GM21381 (cell line): ENCODE results near the gene FHOD3.
A peak's percentile ranks its signal among the peaks of the same experiment; 100 is the strongest.

ENCODE experiments used
- ATAC-seq: cut with Tn5 transposase; IDR thresholded peaks from one replicate; pipeline ENCODE4 v1.9.1; 2021; ENCODE audit warnings: mild to moderate bottlenecking, moderate library complexity; ENCODE audit not compliant: unreplicated experiment

The FHOD3 gene

DNA sequence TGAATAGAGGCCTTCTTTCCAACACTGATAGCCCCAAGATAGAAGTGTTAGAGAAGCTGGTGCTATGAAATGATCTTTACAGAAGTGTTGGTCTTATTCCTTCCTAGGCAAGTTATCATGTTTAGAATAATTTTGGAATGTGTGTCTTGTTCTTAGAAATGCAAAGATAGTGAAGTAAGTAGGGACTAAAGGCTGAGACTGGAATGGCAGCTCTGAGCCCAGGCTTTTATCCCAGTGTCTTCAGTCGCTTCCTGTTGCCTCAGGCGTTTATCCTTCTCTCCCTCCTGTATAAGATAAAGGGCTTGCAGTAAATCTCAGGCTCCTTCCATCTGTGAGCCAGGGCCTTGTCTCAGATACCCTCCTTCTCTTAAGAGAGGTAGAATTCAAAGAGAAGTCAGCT is 313.1 kb downstream of the FHOD3 start:
- ATAC-seq: no peak

DNA sequence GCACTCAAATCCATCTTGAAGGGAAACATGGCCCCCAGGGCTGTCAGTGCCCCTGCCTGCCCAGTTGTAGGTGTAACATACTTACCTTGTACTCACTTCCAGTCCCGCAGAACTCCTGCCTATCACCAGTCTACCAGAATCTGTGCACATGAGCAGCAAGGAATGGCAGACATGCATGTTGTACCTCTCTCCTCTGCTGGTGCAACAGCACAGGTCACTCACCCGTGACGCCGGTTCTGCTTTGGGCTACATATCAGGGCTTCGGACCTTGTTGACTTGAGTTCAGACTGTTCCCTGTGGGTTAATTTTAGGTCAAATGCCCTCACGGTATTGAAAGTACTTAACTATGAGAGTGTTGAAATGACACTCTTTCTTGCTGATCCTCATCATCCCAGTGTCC is 315.6 kb downstream of the FHOD3 start:
- no peak for ATAC-seq

DNA sequence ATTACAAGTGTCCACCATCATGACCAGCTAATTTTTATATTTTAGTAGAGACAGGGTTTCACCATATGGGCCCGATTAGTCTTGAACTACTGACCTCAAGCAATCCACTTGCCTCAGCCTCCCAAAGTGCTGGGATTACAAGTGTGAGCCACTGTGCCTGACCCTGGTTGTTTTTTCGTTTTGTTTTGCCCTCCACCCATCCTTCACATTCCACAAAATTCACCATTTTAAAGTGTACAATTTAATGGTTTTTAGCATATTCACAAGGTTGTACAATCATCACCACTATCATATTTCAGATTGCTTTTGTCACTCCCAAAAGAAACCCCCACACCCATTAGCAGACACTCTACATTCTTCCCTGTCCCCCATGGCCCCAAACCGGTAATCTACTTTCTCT is 316.3 kb downstream of the FHOD3 start:
- ATAC-seq: no peak

DNA sequence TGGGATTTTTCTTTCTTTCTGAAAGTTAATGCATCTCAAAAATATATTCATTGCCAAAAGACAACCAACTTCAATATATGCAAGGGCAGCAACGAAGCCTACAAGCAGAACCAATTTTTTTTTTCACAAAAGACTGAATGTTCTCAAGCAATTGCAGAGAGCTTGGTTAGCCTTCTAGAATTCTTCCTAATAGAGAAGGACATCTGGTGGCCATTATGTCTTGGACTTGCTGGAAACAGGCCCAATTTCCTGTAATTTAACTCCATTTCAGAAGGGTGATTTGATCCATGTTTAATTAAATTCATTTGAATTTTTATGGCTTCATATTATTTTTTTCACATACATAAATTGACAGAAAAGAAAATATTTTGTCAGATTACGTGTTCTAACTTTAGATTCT is 323.3 kb downstream of the FHOD3 start:
- no peak for ATAC-seq

DNA sequence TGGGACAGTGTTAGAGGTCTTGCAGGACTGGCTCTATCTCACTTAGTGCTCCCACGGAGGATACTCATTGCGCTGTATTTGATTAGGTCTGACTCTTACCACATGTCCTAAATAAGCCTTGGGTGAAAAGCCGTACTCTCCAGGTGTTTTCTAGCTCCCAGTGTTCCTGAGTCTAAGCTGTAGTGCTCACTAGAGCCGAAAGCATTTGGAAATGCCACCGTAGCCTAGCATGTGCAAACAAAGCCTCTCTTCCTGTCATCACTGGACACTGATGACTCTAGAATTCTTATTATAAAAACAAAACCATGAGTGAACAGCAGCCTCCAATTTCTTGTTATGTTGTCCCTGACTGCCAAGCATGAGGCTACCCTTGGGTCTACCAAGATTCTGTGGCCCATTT is 325.1 kb downstream of the FHOD3 start:
- ATAC-seq: no peak

DNA sequence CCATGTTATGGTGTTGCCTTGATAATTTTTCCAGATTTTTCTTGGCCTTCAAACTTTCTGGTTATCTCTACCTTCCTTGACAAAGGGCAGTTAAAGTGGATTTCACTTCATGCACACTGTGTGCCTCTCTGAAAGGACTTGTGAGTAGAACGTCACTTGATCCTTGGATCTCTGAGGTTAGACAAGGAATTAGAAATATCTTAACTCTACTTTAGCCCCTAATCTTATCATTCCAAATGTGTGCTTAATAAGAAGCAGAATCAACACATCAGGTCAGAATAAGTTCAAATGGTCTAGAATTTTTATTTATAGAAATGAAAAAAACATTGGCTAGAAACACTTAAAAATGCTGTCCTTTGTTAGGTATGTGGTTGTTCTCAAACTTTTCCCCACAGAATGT is 325.6 kb downstream of the FHOD3 start:
- ATAC-seq: no peak

DNA sequence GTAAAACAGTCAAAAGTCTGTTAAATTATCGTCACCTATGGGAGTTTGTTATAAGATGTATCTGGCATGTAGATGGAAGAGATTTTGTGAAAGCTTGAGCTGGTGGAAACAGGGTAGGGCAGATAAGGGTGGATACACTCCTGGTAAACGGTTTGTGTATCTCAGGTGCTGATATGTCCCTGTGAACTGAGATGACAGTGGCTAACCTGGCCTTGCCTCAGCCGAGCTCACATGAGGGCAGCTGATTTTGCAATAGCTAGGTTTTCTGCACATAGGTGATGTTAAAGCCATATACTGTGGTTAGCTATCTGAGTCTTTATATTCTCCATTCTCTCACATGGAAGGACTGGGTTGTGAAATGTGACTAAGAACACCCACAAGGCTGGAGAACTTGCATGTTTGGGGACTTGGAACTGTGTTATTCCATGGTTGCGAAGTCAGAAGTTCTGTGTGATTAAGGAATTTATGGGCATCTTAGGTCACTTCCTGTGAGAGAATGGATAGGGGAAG is 326.2 kb downstream of the FHOD3 start:
- no peak for ATAC-seq

DNA sequence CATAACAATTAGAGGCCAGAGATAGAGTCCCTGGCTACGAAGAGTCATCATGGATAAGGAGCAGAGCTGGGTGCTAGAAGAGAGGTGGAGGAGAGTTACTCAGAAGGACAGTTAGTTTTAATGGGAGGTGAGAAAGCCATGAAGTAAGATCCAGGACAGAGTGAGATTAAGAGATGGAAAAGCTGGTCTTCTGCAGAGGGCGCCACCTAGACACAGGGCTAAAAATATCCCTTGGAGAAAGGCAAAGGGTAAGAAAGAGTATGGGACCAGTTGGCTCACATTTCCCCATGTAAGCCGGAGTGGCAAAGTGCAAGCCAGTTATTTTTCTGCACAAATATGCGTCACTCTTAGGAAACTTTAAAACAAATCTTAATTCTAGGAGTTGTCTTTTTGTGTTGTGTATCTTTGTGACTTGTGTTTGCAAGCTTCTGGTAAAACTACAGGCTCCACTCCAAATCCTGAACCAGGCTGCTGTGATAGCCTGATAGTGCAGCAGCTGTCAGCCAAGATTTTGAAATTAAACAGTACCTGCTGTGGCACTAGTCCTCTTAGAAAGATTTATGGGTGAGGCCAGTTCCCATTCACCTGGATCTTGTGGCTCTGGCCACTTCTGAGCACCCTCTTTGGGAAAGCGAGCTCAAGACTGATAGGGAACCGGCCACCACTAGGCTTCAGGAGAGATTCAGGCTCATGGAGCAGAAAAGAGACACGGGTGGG is 327.1 kb downstream of the FHOD3 start:
- ATAC-seq: no peak

DNA sequence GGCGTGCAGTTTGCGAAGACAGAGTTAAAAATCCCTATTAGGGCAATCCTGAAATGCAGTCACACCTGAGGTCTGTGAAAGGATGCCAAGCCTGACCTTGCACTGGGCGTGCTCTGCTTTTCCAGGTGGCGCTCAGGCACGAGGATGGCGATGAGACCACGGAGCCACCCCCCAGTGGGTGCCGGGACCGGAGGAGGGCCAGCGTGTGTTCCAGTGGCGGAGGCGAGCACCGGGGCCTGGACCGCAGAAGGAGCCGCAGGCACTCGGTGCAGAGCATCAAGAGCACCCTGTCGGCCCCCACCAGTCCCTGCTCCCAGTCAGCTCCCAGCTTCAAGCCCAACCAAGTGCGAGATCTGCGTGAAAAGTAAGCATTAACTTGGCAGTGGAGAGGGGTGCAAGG is 327.9 kb downstream of the FHOD3 start:
- no peak for ATAC-seq

DNA sequence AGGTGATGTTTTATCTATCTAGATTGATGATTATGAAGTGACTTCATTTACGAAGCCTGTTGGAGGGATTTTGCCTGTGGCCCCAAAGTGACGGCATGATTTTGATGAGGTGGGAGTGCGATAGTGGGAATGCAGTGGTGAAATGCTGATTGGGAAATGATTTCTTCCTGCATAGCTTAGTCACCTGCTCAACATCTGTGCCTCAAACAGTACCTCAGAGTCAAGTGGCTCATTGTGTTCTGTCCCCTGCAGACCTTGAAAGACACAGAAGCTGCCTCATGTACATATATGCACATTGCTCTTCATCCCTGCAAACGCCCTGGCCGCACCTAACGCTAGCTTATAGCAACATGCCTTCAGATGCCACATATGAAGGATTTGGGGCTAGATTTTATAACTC is 330.1 kb downstream of the FHOD3 start:
- ATAC-seq: no peak

DNA sequence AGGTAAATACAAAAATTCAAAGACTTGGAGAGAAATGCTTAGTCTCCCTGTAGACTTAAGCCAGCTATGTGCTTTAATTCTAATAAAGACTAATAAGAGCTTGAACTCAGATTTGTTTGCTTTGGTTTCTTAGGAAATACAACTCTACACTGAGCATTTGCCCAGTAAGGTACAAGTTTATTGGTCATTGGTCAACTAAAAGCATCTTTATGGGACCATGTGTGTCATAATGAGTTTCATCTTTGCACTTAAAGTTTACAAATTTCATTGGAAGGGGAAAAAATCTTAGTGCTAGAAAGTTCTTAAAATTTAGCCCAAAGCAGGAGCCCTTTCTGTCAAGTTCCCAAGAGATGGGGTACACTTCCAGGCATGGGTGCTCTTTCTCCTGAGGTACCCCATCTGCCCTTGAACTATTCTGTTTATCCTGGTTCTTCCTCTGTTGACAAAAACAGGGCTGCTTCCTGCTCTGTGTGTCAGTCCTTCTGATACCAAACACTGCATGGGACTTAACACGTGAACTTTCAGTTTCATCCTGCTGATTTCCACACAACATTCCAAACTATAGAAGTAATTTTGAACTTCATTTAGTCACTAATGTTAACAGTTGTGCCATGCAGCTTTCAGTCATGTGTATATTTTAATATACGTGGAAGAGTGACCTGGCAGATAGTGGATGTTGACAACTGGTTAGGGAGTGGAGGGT is 331.1 kb downstream of the FHOD3 start:
- no peak for ATAC-seq

DNA sequence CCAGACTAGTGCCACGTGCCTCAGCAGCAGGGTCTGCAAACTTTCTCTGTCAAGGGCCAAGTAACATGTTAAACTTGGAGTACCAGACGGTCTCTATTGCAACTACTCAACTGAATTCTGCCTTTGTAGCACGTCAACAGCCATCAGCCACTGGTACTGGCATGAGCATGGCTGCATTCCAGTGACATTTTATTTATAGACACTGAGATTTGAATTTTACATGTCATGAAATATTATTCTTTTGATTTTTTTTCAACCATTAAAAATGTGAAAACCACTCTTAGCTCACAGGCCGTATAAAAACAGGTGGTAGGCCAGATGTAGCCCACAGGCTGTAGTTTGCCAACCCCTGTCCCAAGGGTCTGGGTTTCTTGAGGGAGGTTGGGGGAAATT is 331.6 kb downstream of the FHOD3 start:
- no peak for ATAC-seq

DNA sequence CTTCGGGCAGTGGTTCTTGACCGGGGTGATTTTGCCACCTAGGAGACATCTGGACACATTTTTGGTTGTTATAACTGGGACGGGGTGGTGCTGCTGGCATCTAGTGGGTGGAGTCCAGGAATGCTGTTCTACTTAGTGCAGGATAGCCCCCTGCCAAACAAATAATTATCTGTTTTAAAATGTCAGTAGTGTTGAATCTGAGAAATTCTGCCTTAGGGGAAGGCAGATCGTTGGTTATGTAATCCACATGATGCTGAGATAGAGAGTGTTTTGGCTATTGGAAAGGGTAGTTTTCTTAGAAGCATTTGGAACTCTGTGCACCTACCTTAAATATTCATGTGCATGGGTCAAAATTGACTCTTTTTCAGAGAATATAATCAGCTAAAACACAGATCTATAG is 332.3 kb downstream of the FHOD3 start:
- ATAC-seq: no peak

DNA sequence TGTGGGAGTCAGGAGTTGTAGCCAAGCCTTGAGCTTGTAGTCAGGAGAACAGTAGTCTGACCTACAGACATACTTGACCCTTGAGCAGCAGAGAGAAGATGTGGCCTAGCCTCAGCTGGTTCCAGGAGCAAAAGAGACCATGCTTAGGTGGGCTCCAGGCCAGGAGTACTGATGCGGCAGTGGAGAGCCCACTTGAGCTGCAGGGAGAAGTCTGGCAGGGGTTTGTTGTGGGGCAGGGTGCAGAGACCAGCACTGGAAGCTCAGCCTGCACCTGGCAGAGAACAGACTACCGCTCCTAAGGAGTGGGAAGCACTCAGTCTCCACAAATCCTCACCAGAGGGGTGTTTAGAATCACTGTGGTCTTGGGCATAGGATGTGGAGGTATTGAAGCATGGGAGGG is 333.4 kb downstream of the FHOD3 start:
- ATAC-seq: no peak

DNA sequence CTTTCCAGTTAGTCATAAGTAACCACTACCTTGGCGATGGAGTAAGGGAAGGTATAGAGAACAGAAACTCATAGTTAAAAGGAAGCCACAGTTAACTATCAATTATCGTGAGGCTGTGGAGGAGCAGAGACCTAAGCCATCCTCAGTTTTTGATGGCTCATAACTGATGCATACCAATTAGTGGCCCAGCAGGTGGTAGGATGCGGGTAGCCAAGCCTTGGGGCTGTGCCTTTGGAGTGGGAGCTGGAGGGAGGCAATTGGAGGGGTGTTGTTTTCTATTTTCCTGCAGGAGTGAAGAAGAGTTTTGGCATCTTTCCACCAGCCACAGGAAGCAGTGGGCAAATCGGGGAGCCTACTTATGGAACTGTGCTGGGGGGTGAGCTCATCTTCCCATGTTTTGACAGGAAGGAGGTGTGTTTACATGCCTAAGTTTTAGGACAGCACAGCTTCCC is 336.5 kb downstream of the FHOD3 start:
- no peak for ATAC-seq

DNA sequence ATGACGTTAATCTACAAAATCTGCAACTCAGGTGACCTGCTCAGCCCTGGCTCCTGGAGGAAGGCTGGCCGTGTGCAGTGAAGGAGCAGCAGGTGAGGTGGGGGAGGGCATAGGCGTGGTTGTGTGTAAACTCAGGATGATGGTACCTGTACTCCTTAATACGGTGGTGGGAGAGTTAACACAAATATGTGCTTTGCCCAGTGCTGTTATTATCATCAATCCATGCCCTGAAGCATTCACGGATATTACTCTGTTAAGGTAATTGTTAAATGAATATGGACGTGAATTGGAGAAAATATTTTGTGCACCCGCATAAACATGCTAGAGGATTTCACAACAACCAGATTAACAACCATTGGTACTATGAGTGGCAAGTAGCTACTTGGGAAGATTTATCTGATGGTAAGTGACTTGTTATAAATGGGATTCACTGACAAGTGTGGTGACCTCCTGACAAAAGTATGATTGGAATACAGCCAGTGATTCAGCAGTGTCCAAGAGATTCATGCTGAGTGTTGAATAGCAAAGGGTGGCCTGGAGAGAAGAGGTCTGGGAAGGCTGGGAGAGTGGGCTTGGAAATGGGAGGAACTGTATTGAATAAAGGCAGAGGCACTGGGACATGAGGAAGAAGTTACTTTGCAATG is 337.2 kb downstream of the FHOD3 start:
- ATAC-seq: no peak

DNA sequence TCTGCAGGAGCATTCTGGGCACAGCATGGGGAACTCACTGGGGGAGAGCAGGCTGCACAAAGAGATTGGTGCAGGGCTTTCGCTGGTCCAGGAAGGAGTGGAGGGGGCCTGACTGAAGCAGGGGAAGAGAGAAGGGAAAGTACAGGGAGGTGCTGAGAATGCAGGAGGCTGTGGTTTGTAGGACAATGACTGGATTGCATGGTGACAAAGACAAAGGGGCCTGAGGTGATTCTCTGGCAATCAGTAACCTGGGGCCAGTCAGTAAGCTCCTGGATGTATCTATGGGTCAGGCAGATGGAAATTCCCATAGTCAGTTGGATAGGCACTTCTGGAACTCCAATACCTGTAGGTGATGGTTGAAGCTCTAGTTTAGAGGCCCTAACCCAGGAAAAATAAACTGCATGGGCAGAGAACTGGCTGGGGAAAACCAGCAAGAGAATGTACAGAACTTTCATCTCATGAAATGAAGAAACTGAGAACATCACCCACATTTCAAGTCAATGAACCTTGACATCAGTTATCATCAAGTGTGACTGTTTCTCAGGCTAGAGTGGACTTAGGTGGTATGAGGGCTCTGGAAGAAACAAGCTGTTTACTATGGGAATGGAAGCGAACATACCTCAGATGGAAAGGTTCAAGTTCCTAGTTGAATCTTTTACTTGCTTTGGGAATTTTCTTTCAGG is 338.0 kb downstream of the FHOD3 start:
- ATAC-seq: peak; percentile 39

DNA sequence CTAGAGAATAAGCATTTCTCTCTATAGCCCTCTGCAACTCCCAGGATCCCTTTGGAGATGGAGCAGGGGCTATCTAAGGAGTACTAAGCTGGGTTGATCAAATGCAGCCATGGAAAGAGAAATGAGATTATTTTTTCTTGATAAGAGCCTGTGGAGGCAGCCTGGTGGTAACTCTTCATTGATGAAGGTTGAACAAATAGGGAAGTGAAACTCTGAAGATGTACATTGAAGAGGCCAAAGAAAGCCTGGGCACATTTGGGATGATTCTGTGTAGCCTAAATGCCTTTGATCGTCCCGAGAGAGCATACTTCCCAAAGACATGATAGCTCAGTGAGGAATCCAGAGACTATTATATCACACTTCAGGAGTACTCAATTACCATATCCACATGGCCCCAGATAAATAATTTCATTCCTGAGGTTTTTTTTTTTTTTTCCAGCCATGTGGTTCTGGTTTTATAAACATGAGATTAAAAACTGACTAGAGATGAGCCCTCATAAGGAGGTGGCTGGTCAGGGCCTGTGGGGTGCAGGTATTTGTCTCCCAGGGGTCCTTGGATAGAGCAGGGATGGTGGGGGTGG is 338.8 kb downstream of the FHOD3 start:
- ATAC-seq: peak; percentile 25

DNA sequence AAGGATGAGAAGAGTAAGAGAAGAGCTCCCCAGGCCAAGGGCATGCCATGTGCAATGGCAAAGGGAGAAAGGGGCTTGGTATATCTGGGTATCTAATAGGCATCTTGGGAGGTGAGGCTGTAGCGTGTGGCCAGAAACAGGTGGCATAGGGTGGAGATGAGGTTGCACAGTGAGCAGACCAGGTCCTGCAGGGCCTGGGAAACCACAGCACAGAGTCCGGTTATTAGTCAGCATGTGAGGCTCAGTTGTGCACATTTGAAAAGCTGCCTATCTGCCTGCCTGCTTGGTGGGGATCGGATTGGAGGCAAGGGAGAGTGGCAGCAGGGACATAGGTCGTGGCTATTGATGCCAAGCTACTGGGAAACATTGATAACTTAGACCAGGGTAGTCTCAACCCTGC is 340.7 kb downstream of the FHOD3 start:
- ATAC-seq: peak; percentile 87

DNA sequence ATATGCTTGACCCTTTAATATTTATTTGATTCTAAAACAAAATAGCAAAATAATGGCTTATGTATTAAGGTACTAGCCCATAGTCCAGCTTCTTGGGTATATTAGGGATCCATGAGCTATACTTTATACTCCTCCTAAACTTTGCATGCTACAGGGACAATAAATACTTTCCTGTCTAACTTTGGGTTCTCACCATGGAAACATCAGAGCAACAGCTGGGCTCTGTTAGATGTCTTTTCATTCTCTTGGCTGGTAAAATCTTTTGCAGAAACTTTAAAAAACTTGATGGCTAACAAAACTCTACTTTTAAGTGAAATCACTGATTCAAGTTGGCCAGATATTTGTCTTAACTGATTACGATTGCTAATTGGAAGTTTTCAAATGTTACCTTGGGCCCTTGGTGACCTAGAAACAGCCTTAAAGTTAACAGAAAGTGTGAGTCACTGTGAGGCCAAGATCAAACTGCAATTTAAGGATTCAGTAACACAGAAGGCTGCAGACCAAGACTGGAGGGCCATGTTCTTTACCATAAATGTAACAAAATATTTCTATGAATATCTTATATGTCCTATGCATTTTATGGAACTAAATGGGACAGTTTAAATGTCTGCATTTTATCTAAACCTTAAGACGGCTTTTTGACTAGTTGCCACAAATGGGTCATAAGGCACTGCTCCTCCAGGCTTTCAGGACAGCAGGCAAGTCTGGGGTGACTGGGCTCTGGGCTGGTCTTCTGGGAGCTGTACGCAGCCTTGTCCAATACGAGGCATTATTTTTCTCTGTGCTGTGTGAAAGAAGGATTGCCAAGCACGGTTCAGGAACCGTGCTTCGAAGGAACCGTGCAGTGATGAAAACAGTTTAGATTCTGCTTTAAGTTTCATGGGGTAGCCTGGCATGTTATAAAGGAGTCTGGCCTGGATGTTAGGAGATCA is 342.8 kb downstream of the FHOD3 start:
- no peak for ATAC-seq
